Gastrocnemius medialis (tissue), 4 donors: Measurements from ENCODE around the gene IFIT3. TPM values are rescaled to one million over a fixed set of nuclear protein-coding genes. Genes with fewer than 3 reads are reported as not detected.

Experiments used
- ATAC-seq, 2 donors: fragments of 150-250 bp; one replicate each; pipeline ENCODE4 v1.9.1; 2016
- DNase-seq, 2 donors: peaks; one replicate each; pipeline ENCODE4 v3.0.0-alpha.2; 2019
- H3K27ac ChIP-seq, 4 donors: fragments of 200-600 bp; sonication (generic); 1 replicate in 1 of 4; 2 replicates in 3 of 4; pipeline ENCODE4 v1.5.1; 2016 to 2018; ENCODE audit warnings: mild to moderate bottlenecking in 2 of 4, moderate library complexity in 1 of 4
- H3K27me3 ChIP-seq, 3 donors: fragments of 200-600 bp; sonication (generic) in 2 of 3; 1 replicate in 1 of 3; 2 replicates in 2 of 3; pipeline versions ENCODE4 v1.5.1 to v1.6.0; 2016 to 2019; ENCODE audit warnings: mild to moderate bottlenecking in 1 of 3, moderate library complexity in 1 of 3
- H3K36me3 ChIP-seq, 2 donors: fragments of 200-600 bp; sonication (generic) in 1 of 2; one replicate each; pipeline ENCODE4 v1.5.1; 2017 to 2018
- H3K4me1 ChIP-seq, 2 donors: fragments of 200-600 bp; sonication (generic) in 1 of 2; one replicate each; pipeline ENCODE4 v1.5.1; 2016 to 2017; ENCODE audit warnings: mild to moderate bottlenecking in 2 of 2
- H3K4me3 ChIP-seq, 4 donors: fragments of 200-600 bp; sonication (generic) in 3 of 4; 1 replicate in 1 of 4; 2 replicates in 3 of 4; pipeline ENCODE4 v1.5.1; 2016 to 2019; ENCODE audit warnings: mild to moderate bottlenecking in 2 of 4
- H3K9me3 ChIP-seq, 3 donors: fragments of 200-600 bp; sonication (generic) in 2 of 3; 1 replicate in 1 of 3; 2 replicates in 2 of 3; pipeline ENCODE4 v1.5.1; 2016 to 2019
- POLR2A ChIP-seq, 2 donors: fragments of 450-650 bp; IDR thresholded peaks; one replicate each; pipeline ENCODE4 v1.6.1; 2017; ENCODE audit warnings: antibody characterized with exemption in 2 of 2, mild to moderate bottlenecking in 2 of 2, moderate library complexity in 2 of 2
- in situ Hi-C, 4 donors: fragments of 200-750 bp; cut with MboI; loops; one replicate each; pipeline versions ENCODE4 v1.15.0 to v1.8.0; 2017; ENCODE audit warnings: low sequenced_read_pairs in 4 of 4
- intact Hi-C: fragments of 100-400 bp; cut with DNase I; formaldehyde crosslinking; loops from one replicate; pipeline ENCODE4 v1.15.1; 2023; ENCODE audit warnings: low total_unique reads
- total RNA-seq, 4 donors: library from RNA; depleted of rRNA; stranded (reverse); fragments of >200 nt; gene quantifications; one replicate each; pipeline versions ENCODE4 v1.1.0 to v1.2.3, GENCODE V29; 2016
- TF ChIP-seq, protein P1 (sequence below), 5 experiments: fragments of 450-650 bp in 3 of 5; fragments of 200-600 bp in 2 of 5; sonication (generic) in 2 of 5; IDR thresholded peaks in 4 of 5; conservative IDR thresholded peaks in 1 of 5; 1 replicate in 4 of 5; 2 replicates in 1 of 5; pipeline ENCODE4 v1.5.1; 2016 to 2019; ENCODE audit warnings: antibody characterized with exemption in 5 of 5, mild to moderate bottlenecking in 3 of 5, moderate library complexity in 3 of 5

Gene IFIT3
- total RNA-seq, 4 donors from 2014 or later, result 2.2 to 8.9 (median 3.7) TPM

DNA sequence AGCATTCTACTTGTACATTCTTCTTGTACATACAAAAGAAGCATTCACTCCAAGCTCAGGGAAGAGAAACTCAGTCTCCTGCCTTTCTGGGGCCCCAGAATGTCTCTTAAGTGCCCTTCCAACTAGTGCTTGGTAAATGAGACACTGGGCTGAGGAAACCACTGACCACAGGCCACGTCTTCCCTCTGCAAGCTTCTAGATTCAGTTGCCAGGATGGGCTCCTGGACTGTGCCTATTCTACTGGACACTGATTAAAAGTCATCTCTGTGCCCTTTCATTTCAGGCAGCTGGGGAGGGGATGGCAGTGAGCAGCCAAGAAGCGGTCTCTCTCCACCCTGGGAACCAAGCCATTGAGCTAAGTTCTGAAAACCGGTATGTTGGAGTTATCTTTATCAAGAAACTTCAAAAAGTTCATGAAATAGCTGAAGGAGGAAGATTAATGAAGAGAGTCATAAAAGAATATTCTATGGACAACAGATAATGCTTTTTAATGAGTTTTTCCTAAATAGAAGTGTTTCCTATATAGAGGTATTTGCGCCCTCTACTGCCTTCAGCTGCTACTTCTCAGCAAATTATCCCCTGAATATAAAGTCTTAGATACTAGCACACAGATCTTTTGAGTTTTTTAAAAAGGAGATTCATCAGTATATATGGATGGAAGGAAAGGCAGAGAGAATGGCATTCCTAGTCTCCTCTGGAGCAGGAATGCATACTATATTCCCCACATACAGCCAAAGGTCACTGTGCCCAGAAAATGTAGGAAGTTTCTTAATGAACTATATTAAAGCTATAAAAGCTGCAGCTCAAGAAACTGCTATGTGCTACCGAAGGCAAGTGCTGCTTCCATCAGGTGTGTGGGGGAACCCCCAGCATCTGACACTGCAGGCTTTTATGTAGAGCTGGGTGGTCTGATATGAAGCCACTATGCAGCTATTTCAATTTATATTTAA is 41.6 kb downstream of the IFIT3 start:
- no peaks in the 10 kb centered on the region for H3K36me3 ChIP-seq
- ATAC-seq, result no peak
- no peaks in the 10 kb centered on the region for H3K27me3 ChIP-seq
- no peak for TF ChIP-seq POLR2A (IDR thresholded peaks at IDR 0.05)
- TF ChIP-seq, protein P1, sequence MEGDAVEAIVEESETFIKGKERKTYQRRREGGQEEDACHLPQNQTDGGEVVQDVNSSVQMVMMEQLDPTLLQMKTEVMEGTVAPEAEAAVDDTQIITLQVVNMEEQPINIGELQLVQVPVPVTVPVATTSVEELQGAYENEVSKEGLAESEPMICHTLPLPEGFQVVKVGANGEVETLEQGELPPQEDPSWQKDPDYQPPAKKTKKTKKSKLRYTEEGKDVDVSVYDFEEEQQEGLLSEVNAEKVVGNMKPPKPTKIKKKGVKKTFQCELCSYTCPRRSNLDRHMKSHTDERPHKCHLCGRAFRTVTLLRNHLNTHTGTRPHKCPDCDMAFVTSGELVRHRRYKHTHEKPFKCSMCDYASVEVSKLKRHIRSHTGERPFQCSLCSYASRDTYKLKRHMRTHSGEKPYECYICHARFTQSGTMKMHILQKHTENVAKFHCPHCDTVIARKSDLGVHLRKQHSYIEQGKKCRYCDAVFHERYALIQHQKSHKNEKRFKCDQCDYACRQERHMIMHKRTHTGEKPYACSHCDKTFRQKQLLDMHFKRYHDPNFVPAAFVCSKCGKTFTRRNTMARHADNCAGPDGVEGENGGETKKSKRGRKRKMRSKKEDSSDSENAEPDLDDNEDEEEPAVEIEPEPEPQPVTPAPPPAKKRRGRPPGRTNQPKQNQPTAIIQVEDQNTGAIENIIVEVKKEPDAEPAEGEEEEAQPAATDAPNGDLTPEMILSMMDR (IDR thresholded peaks at IDR 0.05 in 4 of 5, conservative IDR thresholded peaks at IDR 0.05 in 1 of 5), result peak in 4 of 5 experiments; percentile 7 to 46 (median 28)
- peaks cover 11 to 16% of the 10 kb centered on the region in 2 donors for H3K4me1 ChIP-seq
- no peaks in the 10 kb centered on the region for H3K9me3 ChIP-seq
- in situ Hi-C loops (no loop called here), intact Hi-C loops (loop anchor here (10.0 kb wide), 1 partner anchor 1855 kb away; the partner anchor contains the start of gene PCGF5)
- H3K4me3 ChIP-seq, result no peak overlapping the region
- no peak overlapping the region for H3K27ac ChIP-seq
- DNase-seq, result no peak

- DNase-seq, result no peak
- peaks cover 18 to 26% of the 10 kb centered on the region in 2 donors for H3K4me1 ChIP-seq
- intact Hi-C loops, result loop anchor here (10.0 kb wide), 1 partner anchor 1854 kb away; the partner anchor contains the start of gene PCGF5
- H3K9me3 ChIP-seq, result no peaks in the 10 kb centered on the region
- in situ Hi-C loops, result no loop called here
- no peak overlapping the region for H3K4me3 ChIP-seq
- no peak for ATAC-seq
- TF ChIP-seq, protein P1 (IDR thresholded peaks at IDR 0.05 in 4 of 5, conservative IDR thresholded peaks at IDR 0.05 in 1 of 5), result no peak
- no peak for TF ChIP-seq POLR2A (IDR thresholded peaks at IDR 0.05)
- H3K27ac ChIP-seq, result no peak overlapping the region
- H3K27me3 ChIP-seq, result no peaks in the 10 kb centered on the region
- no peaks in the 10 kb centered on the region for H3K36me3 ChIP-seq
Observed at GRCh38 chr10:89371079-89371478, 43.3 kb downstream of the IFIT3 start.

DNA sequence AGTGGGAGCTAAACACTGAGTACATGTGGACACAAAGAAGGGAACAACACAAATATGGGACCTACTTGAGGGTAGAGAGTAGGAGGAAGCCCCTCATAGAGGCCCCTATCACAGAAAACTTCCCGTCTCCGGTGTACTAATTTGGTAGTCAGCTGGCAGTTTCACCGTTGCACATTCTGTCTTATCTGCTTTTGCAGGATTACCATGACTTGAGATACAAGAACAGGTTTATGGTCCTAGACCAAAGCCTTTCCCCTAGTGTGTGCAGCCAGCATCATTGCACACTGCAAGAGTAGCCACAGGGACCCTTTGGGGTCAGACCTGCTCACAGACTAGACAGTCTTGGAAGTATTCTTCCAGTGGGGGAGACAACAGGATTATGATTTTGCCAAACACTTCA is 44.2 kb downstream of the IFIT3 start:
- in situ Hi-C loops, result no loop called here
- Histone ChIP-seq H3K4me3 (no peak overlapping the region), H3K4me1 (peaks cover 18 to 26% of the 10 kb centered on the region in 2 donors), H3K27me3 (no peaks in the 10 kb centered on the region), H3K27ac (no peak overlapping the region), H3K9me3 (no peaks in the 10 kb centered on the region), H3K36me3 (no peaks in the 10 kb centered on the region)
- no peak for DNase-seq
- TF ChIP-seq, protein P1 (IDR thresholded peaks at IDR 0.05 in 4 of 5, conservative IDR thresholded peaks at IDR 0.05 in 1 of 5), result no peak
- TF ChIP-seq POLR2A (IDR thresholded peaks at IDR 0.05), result no peak
- intact Hi-C loops, result loop anchor here (10.0 kb wide), 1 partner anchor 1853 kb away; the partner anchor contains the start of gene PCGF5
- no peak for ATAC-seq

- Histone ChIP-seq H3K4me3 (no peak overlapping the region), H3K27me3 (no peaks in the 10 kb centered on the region), H3K9me3 (no peaks in the 10 kb centered on the region), H3K4me1 (peaks cover 18 to 22% of the 10 kb centered on the region in 2 donors), H3K27ac (peak overlapping the region; percentile 76 to 91 (median 85)), H3K36me3 (no peaks in the 10 kb centered on the region)
- DNase-seq (peak; percentile 88 to 91), ATAC-seq (peak; percentile 99)
- TF ChIP-seq, protein P1 (IDR thresholded peaks at IDR 0.05 in 4 of 5, conservative IDR thresholded peaks at IDR 0.05 in 1 of 5), result no peak
- TF ChIP-seq POLR2A (IDR thresholded peaks at IDR 0.05), result no peak
- in situ Hi-C loops, result no loop called here
- intact Hi-C loops, result loop anchor here (1.0 to 10.0 kb wide), 4 partner anchors 19 to 1851 kb away; partner anchors contain the start of genes IFIT1, IFIT5 and PCGF5
Observed at GRCh38 chr10:89373916-89374711, 46.3 kb downstream of the IFIT3 start.
